Renal pelvis (tissue), 4 donors: ENCODE results near the gene SCN4A. TPM values are rescaled to one million over a fixed set of nuclear protein-coding genes. Genes with fewer than 3 reads are reported as not detected.

ENCODE experiments used
- DNase-seq: peaks from one replicate; pipeline ENCODE4 v3.0.0-alpha.2; 2013
- polyA plus RNA-seq, 3 donors: library from polyadenylated mRNA; unstranded; fragments of 120-200 nt; gene quantifications; one replicate each; pipeline ENCODE4 v1.2.1, GENCODE V29; 2013; ENCODE audit not compliant: insufficient read length in 3 of 3

Gene SCN4A
- polyA plus RNA-seq, 3 donors, result 0.71 to 1.2 (median 1.1) TPM

DNA sequence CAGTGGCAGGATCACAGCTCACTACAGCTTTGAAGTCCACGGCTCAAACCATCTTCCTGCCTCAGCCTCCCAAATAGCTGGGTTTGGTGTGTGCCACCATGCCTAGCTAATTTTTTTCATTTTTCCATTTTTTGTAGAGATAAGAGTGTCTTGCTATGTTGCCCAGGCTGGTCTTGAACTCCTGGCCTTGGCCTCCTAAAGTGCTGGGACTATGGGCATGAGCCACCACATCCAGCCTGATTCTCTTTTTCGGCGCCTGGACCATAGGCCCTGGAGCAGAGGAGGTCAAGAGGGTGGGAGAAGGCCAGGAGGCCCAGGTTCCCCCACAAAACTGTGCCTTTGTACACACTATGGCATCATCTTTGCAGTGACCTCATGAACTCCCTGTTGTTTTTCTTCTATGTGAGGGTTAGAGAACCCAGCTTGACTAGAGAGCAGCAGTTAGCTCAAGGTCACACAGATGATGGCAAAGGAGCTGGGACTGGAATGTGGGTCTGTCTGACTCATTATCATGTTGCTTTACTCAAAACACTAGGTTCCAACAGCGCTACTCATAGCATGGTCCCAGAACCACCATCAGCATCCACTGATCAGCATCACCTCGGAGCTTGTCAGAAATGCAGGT, 16.3 kb downstream of the SCN4A start:
- no peak for DNase-seq

DNA sequence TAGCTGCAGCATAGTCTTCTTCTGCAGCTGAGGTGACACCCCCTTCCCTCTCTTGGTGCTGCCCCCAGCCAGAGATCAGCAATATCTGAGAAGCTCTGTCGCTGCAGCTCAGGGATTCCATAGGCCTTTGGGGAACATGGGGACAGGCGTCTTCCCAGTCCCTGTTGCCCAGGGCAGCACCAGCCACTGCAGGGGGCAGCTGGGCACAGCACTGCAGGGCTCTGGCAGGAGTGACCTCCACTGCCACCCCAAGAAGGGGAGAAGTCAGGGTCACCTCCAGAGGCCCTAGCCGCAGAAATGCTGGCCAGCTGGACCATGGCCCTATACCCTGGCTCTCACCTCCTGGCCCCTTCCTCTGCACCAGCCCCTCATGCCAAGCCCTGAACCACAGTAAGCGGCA, 16.9 kb downstream of the SCN4A start:
- DNase-seq, result no peak

DNA sequence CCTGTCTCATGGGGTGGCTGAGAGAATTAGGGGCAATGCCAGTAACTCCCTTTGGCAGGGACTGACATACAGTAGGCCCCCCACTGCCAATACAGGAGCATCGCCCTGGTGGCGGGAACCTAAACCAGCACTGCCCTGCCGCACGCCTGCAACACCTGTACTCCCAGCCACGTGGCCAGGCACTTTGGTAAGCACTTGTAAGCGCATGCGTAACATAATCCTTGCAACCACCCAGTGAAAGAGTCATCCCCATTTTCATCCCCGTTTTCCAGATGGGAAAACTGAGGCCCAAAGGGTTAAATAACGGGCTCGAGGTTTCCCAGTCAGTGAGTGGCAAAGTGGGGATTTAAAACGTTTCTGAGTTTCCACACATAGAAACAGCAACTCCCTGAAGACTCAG, 17.5 kb downstream of the SCN4A start:
- DNase-seq, result no peak

DNA sequence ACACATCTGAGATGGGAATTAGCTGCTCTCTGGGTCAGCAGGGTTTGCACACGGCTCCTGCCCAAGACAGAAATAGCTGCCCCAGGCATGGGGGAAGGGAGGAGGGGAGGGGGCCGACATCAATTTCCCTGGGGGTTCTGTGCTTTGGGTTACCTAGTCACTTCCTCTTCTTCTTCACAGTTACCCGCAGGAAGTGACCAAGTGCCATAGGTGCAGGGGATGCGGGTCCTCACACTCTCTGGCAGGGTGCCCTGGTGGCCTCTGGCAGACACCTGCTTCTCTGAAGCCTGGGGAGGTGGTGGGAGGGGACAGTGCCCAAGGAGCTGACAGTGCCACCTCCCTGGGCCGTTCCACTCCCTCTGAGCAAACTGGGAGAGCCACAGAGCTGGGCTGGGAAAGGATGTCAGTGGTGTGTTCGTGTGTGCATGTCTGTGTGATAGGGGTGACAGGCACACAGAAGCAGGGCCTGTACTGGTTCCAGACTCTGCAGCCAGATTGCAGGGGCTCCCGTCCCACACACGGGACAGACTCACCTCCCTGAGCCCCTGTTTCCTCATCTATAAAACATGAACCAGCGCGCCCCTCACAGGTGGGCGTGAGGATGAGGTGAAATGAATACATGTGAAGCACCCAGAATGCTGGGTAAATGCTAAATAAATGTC, 18.2 kb downstream of the SCN4A start:
- no peak for DNase-seq

DNA sequence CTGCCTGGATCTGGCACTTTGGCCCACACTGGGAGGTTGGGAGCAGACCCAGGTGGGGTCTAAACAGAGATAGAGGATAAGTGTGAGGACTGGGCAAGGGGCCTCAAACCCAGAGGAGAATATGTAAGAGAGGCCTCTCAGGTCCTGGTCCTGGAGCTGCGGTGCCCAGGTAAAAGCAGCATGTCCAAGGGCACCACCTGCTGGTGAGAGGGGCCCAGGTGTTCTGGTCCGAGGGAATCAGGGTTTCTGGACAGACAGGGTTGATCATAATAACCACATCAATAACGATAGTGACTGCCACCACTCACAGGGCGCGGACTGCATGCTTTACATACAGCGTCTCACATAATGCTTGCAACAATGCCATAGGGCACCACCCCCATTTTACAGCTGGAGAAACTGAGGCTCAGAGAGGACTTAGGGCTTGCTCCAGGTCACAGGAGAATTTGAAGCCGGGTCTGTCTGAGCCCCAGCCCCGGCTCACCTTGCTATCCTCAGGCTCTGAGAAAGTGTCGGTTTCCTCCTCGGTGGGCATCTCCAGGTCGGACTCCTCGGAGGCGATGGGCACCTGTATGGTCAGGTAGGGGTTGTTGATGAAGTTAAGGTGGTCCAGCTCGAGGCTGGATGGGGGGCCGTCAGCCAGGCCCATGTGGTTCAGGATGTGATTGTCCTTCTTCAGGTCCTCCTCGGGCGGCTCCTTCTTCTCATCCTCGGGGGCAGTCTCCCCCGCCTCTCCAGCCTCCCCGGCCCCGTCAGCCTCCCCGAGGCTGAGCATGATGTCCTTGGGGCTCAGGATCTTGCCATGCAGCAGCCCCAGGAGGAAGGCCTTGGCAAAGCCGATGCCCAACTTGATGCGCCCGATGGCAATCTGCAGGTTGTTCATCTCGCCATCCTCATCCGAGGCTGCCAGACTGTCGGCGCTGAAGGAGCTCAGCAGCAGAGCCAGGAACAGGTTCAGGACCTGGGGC, 21.5 kb downstream of the SCN4A start:
- no peak for DNase-seq

DNA sequence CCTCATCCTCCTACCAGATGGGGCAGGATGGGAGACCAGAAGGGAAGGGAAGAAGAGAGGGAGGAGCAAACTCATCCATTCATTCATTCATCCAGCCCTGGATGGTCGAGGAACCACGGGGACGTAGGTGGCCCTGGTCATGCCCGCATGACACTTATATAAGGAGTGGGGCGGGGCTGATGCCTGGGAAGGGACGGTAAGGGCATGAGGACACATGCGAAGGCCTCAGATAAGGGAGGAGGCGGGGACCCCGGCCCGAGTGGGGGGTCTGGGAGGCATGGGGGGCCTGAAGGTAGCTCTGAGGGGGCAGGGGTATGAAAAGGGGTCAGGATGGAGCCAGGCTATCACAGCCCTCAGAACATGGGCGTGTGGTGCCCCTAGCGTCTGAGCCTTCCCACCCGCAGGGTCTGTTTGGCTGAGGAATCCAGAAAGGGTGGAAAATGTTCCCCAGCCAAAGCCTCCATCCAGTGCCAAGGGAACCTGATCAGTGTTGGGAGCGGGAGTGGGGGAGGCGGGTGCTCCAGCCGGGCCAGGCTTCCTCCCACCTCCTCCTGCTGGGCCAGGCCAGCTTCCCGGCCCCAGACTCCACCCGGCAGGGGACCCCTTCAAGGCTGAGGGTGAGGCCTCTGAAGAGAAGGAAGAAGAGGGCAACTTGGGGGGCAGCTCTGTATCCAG, 23.0 kb downstream of the SCN4A start:
- no peak for DNase-seq

DNA sequence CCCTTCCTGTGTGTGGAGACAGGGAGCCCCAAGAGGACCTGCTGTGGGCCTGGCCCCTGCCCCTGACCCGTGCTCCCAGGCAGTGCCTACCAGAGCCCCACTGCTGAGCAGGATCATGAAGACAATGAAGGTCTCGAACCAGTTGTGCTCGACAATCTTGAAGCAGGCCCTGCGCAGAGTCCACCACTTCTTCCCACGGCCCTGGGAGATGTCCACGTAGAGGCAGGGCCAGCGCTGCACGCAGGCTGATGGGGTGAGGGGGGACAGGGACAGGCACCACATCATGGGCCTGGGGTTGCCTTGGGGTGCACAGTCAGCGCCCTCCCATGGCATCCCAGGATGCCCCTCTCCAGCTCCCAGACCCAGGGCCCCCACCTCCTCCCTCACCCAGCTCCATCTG, 24.2 kb downstream of the SCN4A start:
- DNase-seq, result no peak

DNA sequence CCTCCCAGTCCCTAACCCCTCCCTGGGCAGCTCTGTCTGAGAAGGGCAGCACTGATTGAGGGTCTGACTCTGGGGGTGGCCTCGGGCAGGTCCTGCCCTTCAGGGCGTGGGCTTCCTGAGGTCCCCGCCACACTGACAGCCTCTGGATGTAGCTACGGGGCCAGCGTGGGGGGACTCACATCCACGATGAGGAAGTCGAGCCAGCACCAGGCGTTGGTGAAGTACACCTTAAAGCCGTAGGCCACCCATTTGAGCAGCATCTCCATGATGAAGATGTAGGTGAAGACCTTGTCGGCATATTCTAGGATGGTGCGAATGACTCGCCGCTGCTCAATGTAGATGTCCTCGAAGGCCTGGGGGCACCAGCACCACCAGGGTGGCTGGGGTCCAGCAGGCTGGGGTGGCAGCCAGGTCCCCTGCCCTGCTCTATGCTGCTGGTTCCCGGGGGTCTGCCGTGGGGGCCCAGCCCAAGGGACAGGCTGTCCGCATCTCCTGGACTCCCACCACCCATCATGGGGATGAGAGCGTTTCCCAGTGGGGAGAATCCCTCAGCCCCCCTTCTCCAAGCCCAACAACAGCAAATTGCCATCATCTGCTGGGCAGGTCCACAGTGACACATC, 24.9 kb downstream of the SCN4A start:
- DNase-seq, result no peak

DNA sequence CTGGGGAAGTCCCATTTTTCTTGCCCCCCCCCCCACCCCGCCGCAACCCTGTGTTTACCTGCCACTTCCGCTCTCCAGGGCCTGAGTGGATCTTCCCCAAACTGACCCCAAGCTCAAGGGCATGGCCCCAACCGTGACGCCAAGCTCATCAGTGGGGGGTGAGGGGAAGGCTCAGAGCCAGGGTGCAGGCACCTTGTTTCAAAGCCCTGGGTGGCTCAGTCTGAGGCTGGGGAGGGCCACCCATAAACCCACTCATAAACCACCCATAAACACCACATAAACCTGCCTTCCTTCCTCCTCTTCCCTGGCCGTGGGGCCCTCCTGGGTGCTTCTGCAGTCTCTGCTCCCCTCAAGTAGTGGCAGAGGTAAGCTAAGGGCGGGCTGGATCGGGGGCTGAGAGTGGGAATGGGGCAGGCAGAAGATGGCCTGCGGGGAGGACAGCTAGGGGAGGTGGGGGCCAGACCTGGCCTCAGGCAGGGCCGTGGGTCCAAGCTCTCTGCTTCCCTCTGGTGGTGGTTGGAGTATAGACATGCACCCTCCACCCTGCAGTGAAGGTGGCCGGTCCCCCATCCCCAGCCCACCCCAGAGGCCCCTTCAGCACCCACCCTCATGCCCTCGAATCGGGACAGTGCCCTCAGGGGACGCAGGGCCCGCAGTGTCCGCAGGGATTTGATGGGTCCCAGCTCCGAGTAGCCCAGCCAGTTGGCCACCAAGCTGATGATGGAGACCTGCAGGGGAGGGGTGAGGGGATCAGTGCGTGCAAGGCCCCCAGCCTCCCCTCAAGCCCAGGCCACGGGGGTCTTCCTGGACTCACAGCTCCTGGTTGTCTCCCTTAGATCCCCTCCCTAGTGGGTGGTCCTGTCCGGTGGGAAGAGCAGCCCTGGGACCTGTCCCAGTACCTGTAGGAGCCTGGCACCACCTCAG, 26.0 kb downstream of the SCN4A start:
- no peak for DNase-seq

DNA sequence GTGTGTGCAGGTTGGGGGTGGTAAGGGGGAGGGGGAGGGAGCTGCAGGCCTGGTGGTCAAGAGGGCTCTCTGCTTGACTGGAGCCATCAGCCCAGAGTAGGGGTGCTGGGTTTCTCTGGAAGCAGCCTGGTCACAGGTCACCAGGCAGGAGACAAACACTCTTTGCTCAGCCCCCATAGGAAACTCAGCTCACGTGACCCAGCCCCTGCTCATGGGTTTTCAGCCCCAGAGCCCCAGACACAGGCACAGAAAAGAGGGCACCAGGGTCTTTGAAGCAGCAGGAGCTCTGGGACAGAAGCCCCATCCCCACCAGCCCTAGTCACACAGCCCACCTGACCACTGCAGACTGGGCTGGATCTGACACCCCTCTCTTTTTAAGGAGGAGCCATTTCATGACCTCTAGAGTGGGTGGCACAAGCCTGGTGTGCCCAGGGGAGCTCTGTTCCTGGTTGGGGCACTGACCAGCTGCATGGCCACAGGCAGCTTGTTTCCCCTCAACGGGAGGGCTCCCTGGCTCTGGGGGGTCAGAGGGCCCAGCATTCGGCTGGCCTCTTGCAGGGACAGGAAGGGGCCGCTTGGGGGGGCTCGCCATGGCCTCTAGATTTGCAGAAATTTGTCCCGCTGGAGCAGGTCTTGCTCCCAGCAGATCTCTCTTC, 26.8 kb downstream of the SCN4A start:
- DNase-seq, result peak; percentile 61

DNA sequence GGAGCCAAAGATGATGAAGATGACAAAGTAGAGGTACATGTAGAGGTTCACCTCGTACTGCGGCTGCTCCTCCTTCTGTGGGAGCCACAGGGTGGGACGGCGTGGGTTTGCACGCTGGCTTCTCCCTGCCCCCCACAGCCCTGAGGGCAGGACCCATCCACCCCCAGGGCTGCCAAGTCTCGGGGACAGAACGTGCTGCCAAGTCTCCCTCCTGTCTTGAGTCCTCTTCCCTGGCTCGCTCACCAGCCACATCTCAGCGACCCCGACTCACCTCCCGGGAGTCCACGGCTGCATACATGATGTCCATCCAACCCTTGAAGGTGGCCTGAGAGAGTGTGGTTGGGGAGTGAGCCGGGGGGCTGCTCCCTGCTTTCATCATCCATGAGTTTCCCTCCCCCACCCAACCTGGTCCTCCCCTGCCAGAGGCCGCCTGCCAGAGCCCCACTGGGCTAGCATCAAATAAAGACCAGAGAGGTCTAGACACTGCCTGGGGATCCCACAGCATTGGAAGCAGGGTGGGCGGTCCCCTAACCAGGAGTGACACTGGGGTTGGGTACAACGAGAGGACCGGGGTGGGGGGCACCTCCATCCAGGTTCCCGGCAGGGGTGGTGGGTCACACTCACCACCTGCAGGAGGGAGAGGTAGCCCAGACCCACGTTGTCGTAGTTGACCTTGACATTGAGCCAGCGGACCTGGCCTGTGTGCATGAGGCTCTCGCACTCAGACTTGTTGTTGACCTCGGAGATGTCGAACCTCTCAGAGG, 27.8 kb downstream of the SCN4A start:
- no peak for DNase-seq

DNA sequence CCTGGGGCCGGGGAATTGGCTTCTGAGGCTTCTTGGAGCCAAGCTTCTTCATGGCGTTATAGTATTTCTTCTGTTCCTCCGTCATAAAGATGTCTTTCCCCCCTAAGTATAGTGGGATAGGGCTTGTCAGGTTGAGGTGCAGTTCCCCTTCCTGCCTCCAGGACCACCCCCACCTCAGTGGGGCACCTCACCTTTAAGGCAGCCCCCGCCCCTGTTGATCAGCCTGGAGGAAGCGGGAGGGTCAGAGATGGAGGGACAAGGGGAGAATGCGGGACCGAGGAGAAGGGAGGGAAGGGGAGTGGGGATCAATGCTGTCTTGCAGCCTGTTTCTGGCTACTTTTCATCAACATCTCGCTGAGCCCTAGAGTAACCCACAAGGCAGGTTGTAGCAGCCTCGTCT, 29.0 kb downstream of the SCN4A start:
- no peak for DNase-seq

DNA sequence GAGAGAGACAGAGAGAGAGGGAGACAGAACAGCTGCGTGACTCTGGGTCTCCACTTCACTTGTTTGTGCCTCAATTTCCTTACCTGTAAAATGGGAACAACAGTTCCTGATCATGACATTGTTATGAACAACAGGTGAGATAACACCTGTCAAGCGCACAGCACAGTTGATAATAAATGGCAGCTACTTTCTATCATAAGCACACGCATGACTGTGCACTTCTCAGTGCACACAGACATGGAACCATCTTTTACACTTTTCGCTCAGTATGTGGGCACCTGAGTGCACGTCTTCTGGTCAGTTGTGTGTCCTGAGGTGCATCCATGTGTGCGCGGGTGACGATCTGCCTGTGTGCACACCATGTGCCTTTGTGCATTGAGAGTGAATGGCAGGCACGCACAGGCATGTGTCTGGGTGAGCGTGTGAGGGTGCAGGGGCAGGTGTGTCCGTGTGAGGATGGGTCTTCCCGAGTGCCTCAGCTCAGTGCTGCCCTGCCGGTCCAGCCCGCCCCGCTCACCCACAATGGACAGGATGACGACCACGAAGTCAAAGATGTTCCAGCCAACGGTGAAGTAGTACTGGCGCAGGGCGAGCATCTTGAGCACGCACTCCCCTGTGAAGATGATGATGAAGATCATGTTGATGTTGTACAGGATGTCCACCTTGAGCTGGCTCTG, 30.3 kb downstream of the SCN4A start:
- DNase-seq, result no peak

DNA sequence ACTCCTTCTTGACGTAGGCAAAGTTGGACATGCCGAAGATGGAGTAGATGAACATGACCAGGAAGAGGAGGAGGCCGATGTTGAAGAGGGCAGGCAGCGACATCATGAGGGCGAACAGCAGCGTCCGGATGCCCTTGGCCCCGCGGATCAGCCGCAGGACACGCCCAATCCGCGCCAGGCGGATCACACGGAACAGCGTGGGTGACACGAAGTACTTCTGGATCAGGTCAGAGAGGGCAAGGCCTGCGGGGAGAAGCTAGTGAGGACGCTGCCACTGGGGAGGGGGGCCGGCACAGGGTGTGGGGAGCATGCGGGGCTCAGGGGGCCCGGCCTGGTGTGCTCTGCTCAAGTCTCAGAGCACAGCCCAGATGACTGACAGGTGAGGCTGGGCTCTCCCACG, 31.0 kb downstream of the SCN4A start:
- DNase-seq, result no peak

DNA sequence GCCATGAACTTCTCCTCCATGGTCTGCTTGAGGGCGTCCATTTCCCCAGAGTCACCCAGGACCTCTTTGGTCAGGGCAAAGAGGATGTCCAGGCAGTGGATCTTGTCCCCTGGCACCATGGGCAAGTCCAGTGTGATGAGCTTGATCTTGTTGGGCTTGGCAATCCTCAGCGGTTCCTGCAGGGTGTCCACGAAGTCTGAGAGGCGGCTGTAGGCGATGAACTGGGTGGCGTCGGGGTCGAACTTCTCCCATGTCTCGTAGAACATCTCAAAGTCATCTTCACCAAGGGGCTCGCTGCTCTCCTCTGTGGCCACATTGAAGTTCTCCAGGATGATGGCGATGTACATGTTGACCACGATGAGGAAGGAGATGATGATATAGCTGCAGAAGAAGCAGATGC, 31.6 kb downstream of the SCN4A start:
- DNase-seq, result no peak

DNA sequence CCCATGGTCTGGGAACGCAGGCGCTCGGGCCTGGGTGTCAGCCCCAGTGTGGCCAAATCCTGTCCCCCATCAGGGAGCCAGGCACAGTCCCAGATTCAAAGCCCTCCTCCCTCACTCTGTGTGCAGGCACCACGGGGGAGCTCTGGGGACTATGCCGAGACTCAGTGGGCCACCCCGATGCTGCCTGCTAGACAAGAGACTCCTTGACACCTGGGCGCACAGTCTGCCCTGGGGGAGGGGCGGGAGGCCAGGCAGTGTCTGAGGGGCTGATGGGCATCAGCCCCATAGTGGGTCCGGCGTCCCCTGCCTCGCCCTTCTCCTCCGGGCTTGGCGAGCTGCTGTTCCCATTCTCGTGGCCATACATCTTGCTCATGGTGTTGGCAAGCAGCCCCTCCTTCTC, 32.1 kb downstream of the SCN4A start:
- DNase-seq, result no peak

DNA sequence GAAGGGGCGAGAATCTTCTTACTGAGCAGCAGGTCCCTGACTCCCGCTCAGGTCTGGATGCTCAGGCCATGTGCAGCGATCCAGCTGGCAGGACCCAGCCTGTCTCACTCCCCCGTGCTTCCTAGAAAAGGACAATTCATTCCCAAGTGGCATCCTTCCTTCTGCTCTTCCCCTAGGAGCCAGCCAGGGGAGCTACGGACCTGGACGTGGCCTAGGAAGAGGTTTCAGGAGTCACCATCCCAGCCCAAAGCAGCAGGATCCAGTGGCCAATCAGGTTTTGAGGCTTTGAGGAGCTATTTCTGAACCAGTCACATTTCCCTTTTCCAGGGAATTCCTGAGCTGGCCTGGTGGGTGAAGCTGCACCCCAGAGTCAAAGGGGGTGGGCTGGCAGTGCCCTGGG, 32.8 kb downstream of the SCN4A start:
- DNase-seq, result no peak

DNA sequence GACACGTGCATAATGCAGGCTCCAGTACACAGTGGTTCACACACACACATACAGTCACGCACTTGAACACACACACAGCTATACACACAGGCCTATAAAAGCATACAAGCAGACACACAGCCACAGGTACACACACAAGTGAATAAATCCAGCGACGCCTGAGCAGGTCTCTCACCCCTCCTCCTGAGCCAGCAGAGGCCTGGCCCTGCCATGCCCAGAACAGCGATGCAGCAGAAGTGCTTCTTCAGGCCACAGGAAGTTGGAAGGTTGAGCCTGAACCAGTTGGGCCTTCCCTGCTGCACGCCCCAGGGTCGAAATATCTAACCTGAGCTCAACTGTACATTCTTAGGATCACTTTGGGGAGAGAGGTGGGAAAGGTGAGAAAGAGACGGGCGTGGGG, 33.3 kb downstream of the SCN4A start:
- DNase-seq, result no peak

DNA sequence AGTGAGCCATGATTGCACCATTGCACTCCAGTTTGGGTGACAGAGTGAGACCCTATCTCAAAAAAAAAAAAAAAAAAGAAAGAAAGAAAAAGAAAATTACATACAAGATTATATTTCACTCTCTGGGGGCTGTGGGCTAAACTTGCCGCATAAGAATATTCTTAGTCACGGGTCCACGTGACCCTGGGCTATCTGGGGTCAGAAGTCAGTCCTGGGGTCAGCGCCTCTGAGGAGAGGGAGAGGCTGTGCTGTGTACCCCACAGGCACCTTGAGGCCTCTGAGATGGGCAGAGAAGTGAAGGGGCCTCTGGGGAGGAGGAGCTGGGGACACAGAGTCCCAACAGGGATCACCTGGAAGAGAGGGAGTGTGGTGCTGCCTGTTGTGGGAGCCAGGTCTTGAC, 34.8 kb downstream of the SCN4A start:
- DNase-seq, result no peak
